Gastrocnemius medialis (tissue), 4 donors: Measurements from ENCODE around the gene CLDN34. TPM values are rescaled to one million over a fixed set of nuclear protein-coding genes. Genes with fewer than 3 reads are reported as not detected.

Experiments
- ATAC-seq, 2 donors: fragments of 150-250 bp; one replicate each; pipeline ENCODE4 v1.9.1; 2016
- DNase-seq, 2 donors: peaks; one replicate each; pipeline ENCODE4 v3.0.0-alpha.2; 2019
- H3K27ac ChIP-seq, 4 donors: fragments of 200-600 bp; sonication (generic); 1 replicate in 1 of 4; 2 replicates in 3 of 4; pipeline ENCODE4 v1.5.1; 2016 to 2018; ENCODE audit warnings: mild to moderate bottlenecking in 2 of 4, moderate library complexity in 1 of 4
- H3K27me3 ChIP-seq, 3 donors: fragments of 200-600 bp; sonication (generic) in 2 of 3; 1 replicate in 1 of 3; 2 replicates in 2 of 3; pipeline versions ENCODE4 v1.5.1 to v1.6.0; 2016 to 2019; ENCODE audit warnings: mild to moderate bottlenecking in 1 of 3, moderate library complexity in 1 of 3
- H3K36me3 ChIP-seq, 2 donors: fragments of 200-600 bp; sonication (generic) in 1 of 2; one replicate each; pipeline ENCODE4 v1.5.1; 2017 to 2018
- H3K4me1 ChIP-seq, 2 donors: fragments of 200-600 bp; sonication (generic) in 1 of 2; one replicate each; pipeline ENCODE4 v1.5.1; 2016 to 2017; ENCODE audit warnings: mild to moderate bottlenecking in 2 of 2
- H3K4me3 ChIP-seq, 4 donors: fragments of 200-600 bp; sonication (generic) in 3 of 4; 1 replicate in 1 of 4; 2 replicates in 3 of 4; pipeline ENCODE4 v1.5.1; 2016 to 2019; ENCODE audit warnings: mild to moderate bottlenecking in 2 of 4
- H3K9me3 ChIP-seq, 3 donors: fragments of 200-600 bp; sonication (generic) in 2 of 3; 1 replicate in 1 of 3; 2 replicates in 2 of 3; pipeline ENCODE4 v1.5.1; 2016 to 2019
- POLR2A ChIP-seq, 2 donors: fragments of 450-650 bp; IDR thresholded peaks; one replicate each; pipeline ENCODE4 v1.6.1; 2017; ENCODE audit warnings: antibody characterized with exemption in 2 of 2, mild to moderate bottlenecking in 2 of 2, moderate library complexity in 2 of 2
- in situ Hi-C, 4 donors: fragments of 200-750 bp; cut with MboI; loops; one replicate each; pipeline versions ENCODE4 v1.15.0 to v1.8.0; 2017; ENCODE audit warnings: low sequenced_read_pairs in 4 of 4
- intact Hi-C: fragments of 100-400 bp; cut with DNase I; formaldehyde crosslinking; loops from one replicate; pipeline ENCODE4 v1.15.1; 2023; ENCODE audit warnings: low total_unique reads
- total RNA-seq, 4 donors: library from RNA; depleted of rRNA; stranded (reverse); fragments of >200 nt; gene quantifications; one replicate each; pipeline versions ENCODE4 v1.1.0 to v1.2.3, GENCODE V29; 2016
- TF ChIP-seq, protein P1 (sequence below), 5 experiments: fragments of 450-650 bp in 3 of 5; fragments of 200-600 bp in 2 of 5; sonication (generic) in 2 of 5; IDR thresholded peaks in 4 of 5; conservative IDR thresholded peaks in 1 of 5; 1 replicate in 4 of 5; 2 replicates in 1 of 5; pipeline ENCODE4 v1.5.1; 2016 to 2019; ENCODE audit warnings: antibody characterized with exemption in 5 of 5, mild to moderate bottlenecking in 3 of 5, moderate library complexity in 3 of 5

Gene CLDN34
- total RNA-seq, 4 donors from 2014 or later = not detected

GRCh38 chrX:10004832-10005475 is 37.8 kb downstream of the CLDN34 start:
- no peak for ATAC-seq
- Histone ChIP-seq H3K27me3 (no peaks in the 10 kb centered on the region), H3K27ac (no peak overlapping the region), H3K4me3 (no peak overlapping the region), H3K4me1 (no peaks in the 10 kb centered on the region), H3K9me3 (no peaks in the 10 kb centered on the region), H3K36me3 (no peaks in the 10 kb centered on the region)
- no peak for TF ChIP-seq POLR2A (IDR thresholded peaks at IDR 0.05)
- TF ChIP-seq, protein P1, sequence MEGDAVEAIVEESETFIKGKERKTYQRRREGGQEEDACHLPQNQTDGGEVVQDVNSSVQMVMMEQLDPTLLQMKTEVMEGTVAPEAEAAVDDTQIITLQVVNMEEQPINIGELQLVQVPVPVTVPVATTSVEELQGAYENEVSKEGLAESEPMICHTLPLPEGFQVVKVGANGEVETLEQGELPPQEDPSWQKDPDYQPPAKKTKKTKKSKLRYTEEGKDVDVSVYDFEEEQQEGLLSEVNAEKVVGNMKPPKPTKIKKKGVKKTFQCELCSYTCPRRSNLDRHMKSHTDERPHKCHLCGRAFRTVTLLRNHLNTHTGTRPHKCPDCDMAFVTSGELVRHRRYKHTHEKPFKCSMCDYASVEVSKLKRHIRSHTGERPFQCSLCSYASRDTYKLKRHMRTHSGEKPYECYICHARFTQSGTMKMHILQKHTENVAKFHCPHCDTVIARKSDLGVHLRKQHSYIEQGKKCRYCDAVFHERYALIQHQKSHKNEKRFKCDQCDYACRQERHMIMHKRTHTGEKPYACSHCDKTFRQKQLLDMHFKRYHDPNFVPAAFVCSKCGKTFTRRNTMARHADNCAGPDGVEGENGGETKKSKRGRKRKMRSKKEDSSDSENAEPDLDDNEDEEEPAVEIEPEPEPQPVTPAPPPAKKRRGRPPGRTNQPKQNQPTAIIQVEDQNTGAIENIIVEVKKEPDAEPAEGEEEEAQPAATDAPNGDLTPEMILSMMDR (IDR thresholded peaks at IDR 0.05 in 4 of 5, conservative IDR thresholded peaks at IDR 0.05 in 1 of 5) = no peak
- in situ Hi-C loops = no loop called here
- intact Hi-C loops = no loop called here
- no peak for DNase-seq

DNA sequence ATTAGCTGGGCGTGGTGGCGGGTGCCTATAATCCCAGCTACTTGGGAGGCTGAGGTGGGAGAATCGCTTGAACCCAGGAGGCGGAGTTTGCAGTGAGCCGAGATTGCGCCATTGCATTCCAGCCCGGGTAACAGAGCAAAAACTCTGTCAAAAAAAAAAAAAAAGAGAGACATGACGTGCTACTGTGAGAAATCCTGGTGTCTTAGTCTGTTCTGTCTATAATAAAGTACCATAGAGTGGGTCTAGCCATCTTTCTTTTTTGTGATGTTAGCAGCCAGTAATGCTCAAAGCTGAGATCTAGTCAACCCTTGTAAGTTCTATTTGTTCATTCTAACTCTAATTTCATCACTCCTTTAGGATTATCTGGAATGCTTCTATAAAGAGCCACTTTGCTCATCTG is 38.9 kb downstream of the CLDN34 start:
- in situ Hi-C loops = no loop called here

DNA sequence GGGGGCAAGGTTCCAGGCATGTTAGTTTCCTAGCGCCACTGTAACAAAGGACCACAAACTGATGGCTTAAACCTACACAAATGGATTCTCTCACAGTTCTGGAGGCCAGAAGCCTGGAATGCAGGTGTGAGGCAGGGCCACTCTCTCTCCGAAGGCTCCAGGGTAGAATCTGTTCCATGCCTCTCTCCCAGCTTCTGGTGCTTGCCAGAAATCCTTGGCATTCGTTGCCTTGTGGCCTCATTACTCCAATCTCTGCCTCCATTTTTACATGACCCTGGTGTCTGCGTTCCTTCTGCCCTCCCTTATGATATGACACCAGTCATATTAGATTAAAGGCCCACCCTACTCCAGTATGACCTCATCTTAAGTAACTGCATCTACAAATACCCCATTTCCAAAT is 39.6 kb downstream of the CLDN34 start:
- Histone ChIP-seq H3K4me1 (no peaks in the 10 kb centered on the region), H3K27me3 (no peaks in the 10 kb centered on the region), H3K4me3 (no peak overlapping the region), H3K27ac (no peak overlapping the region), H3K36me3 (no peaks in the 10 kb centered on the region), H3K9me3 (no peaks in the 10 kb centered on the region)
- in situ Hi-C loops = no loop called here
- ATAC-seq (no peak), DNase-seq (no peak)
- TF ChIP-seq POLR2A (IDR thresholded peaks at IDR 0.05) = no peak
- TF ChIP-seq, protein P1 (IDR thresholded peaks at IDR 0.05 in 4 of 5, conservative IDR thresholded peaks at IDR 0.05 in 1 of 5) = no peak
- intact Hi-C loops = no loop called here

More for the DNA sequence above, 38.9 kb downstream of the CLDN34 start:
- ATAC-seq = no peak
- no peaks in the 10 kb centered on the region for H3K9me3 ChIP-seq
- no peak for DNase-seq
- H3K4me1 ChIP-seq = no peaks in the 10 kb centered on the region
- H3K27me3 ChIP-seq = no peaks in the 10 kb centered on the region
- no peaks in the 10 kb centered on the region for H3K36me3 ChIP-seq
- intact Hi-C loops = no loop called here
- H3K27ac ChIP-seq = no peak overlapping the region
- no peak overlapping the region for H3K4me3 ChIP-seq
- TF ChIP-seq, protein P1 (IDR thresholded peaks at IDR 0.05 in 4 of 5, conservative IDR thresholded peaks at IDR 0.05 in 1 of 5) = no peak
- TF ChIP-seq POLR2A (IDR thresholded peaks at IDR 0.05) = no peak

GRCh38 chrX:10007621-10008020 is 40.5 kb downstream of the CLDN34 start:
- Histone ChIP-seq H3K36me3 (no peaks in the 10 kb centered on the region), H3K27me3 (no peaks in the 10 kb centered on the region), H3K4me3 (no peak overlapping the region), H3K27ac (no peak overlapping the region), H3K9me3 (no peaks in the 10 kb centered on the region), H3K4me1 (no peaks in the 10 kb centered on the region)
- ATAC-seq = no peak
- TF ChIP-seq, protein P1 (IDR thresholded peaks at IDR 0.05 in 4 of 5, conservative IDR thresholded peaks at IDR 0.05 in 1 of 5) = no peak
- no peak for TF ChIP-seq POLR2A (IDR thresholded peaks at IDR 0.05)
- intact Hi-C loops (no loop called here), in situ Hi-C loops (no loop called here)
- no peak for DNase-seq
